Cortex of kidney (tissue), 1 donor: ENCODE data around the gene CHST2.
"Not testable (repeated sequence)": the region's sequence is repeated elsewhere in the genome, so short reads cannot be mapped to it uniquely, and the experiment has no call there.

Experiments
- DNase-seq: peaks from one replicate; lab custom pipeline; 2025; lab: John Stamatoyannopoulos, UW

The CHST2 gene

DNA sequence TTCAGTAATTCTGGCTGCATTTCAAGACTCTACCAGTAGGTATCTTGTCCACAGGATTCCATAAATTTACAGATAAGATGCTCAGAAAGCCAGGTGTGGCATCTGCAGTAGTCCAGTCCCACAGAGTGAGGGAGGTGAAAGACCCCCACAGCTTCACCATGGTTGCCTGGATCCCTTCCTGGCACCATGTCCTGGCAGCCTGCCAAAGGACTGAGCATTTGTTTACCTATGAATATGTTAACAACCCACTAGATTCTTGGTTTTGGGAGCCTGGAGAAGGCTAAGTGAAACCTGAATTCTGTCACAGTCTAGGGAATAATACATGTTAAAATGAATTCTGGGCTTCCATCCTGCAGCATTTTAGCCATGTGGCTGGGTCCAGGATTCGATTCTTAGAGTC, 14.9 kb downstream of the CHST2 start:
- DNase-seq: no peak

GRCh38 chr3:143135150-143135549, 15.6 kb downstream of the CHST2 start:
- DNase-seq: no peak

- no peak for DNase-seq
These were observed 18.0 kb downstream of the CHST2 start for GRCh38 chr3:143137435-143138036.

DNA sequence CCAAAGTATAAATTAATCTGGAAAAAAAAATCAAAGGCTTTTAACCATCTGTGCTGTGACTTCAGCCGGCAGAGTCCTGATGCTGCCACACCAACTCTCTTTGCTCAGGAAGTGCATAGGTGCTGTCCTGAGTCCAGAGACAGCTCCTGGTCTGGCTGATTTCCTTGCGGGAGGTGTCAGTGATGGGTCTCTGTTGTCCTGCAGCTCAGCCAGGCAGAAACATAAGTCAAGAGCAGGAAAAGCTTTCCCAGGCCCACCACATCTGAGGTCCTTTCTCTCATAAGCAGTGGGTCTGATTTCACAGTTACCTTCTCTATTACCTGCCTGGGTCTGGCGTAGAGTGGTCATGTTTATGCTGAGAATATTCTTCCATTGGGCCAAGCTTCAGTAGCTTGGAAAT, 19.4 kb downstream of the CHST2 start:
- no peak for DNase-seq

- DNase-seq: no peak
These were observed 20.2 kb downstream of the CHST2 start for GRCh38 chr3:143139762-143140161.

- DNase-seq: no peak
These were observed 21.0 kb downstream of the CHST2 start for GRCh38 chr3:143140550-143140949.

GRCh38 chr3:143142354-143142753, 22.8 kb downstream of the CHST2 start:
- DNase-seq: no peak

GRCh38 chr3:143145906-143146305, 26.3 kb downstream of the CHST2 start:
- no peak for DNase-seq

DNA sequence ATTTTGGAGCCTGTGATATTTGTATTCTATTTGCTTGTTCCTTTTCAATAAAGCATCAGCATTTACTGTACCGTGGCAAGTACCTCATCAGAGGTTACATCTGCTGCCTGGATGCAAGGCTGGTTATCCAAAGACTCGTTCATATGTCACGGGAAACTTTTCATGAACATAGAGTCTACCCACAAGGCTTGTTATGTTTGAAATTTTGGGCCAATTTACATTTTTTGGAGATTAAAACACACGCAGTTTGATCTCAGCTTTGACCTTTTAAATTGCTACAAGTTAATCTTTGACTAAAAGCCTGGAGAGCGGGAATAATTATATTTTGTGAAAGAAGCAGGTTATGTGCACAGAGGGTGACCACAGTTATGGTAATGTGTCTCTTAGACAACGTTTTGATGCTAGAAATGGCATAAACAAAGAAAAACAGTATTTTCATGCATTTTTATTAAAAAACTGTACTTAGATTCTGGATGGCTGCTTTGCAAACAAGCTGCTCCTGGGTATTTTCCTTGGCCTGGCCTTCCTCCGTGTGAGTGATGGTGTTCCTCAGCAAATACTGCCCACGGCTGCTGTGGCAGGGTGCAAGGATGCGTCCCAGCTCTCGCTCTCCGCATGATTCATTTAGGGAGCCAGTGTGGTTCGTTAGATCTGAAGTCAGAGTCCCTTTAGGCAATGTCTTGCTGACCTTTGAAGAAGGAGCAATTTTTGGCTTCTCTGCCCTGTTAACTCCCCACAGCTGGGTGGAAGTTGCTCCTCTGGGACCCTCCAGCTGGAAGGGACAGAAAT, 27.1 kb downstream of the CHST2 start:
- DNase-seq: no peak

DNA sequence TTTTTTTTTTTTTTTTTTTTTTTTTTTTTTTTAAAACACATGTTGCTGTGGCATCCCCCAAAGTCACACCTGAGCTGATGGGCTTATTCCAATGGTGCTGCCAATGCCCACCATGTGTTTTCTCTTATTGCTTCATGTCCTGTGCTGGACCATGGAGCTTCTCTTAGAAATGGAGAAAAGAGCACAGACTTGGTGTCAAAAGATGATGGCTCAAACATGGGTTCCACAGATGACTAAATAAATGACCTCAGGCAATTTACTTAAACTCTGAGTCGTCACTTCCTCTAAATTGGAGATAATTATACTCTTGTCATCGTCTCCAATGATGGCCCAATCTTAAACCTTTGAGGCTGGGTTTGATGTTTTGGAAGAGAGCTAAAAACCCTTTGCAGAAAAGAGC, 28.1 kb downstream of the CHST2 start:
- no peak for DNase-seq

DNA sequence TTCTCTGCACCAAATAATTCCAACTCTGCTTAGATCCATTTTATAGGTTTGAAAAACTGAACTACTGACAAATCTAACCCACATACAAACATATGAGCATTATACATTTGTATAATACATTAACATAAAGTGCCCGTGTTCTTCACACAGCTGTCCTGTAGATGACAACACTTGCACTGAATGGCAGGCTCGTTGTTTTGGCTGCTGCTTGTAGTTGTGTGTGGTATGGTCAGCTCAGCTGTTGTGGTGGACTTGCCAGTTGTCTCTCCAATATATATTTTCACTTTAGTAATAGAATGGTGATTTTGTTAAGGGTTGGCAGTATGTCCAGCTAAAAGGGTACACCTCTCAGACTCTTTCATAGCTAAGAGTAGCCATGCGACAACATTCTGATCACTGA, 30.5 kb downstream of the CHST2 start:
- no peak for DNase-seq

GRCh38 chr3:143151004-143151731, 31.6 kb downstream of the CHST2 start:
- no peak for DNase-seq

GRCh38 chr3:143152043-143152442, 32.5 kb downstream of the CHST2 start:
- DNase-seq: no peak

DNA sequence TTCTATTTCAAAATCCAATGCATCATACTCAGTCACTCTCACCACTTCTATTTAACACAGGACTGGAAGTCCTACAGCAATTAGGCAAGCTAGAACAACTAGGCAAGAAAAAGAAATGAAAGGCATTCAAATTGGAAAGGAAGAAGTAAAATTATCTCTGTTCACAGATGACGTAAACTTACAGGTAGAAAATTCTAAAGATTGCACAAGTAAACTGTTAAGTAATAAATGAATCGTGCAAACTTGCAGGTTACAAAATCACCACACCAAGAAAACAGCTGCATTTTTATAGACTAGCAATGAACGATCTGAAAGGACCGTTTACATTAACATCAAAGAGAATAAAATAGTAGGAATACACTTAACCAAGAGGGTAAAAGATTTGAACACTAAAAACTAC, 36.2 kb downstream of the CHST2 start:
- DNase-seq: no peak

DNA sequence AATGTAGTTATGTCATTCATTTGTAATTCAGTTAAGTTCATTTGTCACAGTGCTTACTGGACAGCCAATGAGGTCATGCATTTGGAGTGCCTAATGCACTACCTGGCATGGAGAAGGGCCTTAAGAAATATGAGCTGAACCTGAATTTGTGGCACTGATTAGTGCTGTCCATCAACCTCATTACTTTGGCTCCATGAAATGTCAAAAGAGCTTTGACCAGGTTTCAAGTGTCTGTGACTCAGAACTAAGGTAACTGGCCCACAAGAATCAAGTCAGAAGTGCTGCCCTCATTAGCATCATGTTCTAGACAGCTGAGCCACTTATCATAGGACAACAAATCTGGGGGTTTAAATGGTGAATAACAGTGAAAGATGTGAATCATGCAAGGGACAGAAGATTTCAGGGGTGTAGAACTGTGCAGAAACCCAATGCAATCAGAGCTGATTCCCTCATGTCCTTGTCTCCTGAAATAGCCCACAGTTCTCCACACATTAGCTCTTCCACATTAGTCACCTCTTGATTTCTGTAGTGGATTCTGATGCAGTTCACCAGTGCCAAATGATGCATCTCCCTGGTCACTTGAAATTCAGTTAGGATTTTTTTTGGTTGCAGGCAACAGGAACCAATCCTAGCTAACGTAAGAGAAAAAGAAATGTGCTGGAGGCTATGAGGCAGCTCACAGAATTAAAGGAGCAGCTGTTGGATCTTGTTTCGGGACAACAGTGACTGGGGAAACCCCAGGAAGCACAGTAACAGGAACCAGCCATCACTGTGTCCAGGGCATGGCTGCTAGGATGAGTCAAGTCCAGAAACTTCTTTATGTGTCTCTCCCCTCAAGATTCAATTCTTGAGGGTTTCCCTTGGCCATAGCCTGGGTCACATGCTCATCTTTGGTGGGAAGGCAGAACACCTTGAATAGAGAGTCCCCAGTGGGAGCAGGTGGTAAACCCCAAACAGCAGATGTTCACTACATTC, 38.7 kb downstream of the CHST2 start:
- DNase-seq: no peak

- DNase-seq: no peak
These were observed 40.9 kb downstream of the CHST2 start for GRCh38 chr3:143160437-143160836.

DNA sequence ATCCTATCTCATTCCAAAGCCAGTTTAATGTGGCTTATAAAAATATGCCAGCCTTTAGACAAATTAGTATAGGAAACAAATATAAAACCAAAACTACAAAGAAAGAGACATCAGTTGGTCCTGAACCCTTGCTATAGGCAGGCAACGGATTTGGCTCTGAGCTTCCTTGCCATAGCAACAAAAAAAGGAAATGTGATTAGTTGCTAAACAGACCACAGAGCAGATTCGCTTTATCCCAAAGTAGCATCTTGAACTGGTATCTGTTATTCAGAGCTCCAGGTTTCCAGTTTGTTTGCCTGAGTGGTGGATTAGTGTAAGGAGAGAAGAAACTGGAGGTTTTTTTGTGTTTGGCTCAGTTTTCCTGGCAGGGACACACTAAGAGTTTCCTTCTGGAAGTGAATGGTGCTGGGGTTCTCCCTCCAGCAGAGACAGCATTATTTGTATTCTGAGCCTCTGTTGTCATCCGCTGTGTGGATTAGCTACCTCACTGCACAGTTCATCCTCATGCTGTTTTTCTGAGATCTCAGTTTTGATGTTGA, 44.1 kb downstream of the CHST2 start:
- no peak for DNase-seq

- DNase-seq: no peak
These were observed 45.6 kb downstream of the CHST2 start for GRCh38 chr3:143165211-143165610.

GRCh38 chr3:143165612-143166285, 46.2 kb downstream of the CHST2 start:
- not testable (repeated sequence) for DNase-seq

DNA sequence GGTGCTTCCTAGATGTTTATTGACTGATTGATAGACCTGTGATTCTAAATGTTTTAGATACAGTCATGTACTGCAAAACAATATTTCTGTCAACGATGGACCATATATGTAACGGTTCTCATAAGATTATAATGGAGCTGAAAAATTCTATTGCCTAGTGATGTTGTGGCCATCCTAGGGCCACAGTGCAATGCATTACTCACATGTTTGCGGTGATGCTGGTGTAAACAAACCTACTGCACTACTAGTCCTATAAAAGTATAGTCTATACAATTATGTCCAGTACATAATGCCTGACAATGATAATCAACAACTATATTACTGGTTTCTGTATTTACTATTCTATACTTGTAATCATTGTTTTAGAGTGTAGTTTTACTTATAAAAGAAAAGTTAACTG, 46.8 kb downstream of the CHST2 start:
- DNase-seq: no peak
